GM19463 (cell line): ENCODE results near the gene DAB2IP.
"Not testable (repeated sequence)": the region's sequence is repeated elsewhere in the genome, so short reads cannot be mapped to it uniquely, and the experiment has no call there.

ENCODE experiments used
- ATAC-seq: cut with Tn5 transposase; IDR thresholded peaks from one replicate; pipeline ENCODE4 v1.9.1; 2021; ENCODE audit warnings: mild to moderate bottlenecking, moderate library complexity; ENCODE audit not compliant: unreplicated experiment

DAB2IP gene

DNA sequence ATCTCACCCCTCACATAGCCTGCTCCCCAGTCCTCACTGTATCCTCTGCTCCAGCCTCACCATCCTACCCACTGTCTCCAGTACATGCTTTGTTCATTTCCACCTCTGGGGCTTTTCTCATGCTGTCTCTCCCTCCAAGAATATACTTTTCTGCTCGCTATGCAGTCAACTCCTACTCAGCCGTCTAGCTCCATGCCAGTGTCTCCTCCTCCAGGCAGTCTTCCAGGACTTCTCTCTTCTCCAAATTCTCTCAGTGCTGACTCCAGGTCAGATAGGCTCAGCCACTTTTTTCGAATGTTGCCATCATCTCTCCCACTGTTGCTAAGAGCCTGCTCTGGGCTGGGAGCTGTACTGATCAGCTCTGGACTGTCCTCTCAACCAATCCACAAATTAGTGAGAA, 8.0 kb upstream of the DAB2IP start:
- no peak for ATAC-seq

DNA sequence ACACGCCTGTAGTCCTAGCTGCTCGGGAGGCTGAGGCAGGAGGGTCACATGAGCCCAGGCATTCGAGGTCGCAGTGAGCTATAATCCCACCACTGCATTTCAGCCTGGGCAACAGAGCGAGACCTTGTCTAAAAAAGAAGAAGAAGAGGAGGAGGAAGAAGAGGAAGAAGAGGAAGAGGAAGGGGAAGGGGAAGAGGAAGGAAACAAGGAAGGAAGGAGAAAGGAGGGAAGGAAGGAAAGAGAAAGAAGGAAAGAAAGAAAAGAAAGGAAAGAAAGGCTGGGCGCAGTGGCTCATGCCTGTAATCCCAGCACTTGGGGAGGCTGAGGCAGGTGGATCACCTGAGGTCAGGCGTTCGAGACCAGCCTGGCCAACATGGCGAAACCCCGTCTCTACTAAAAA, 7.4 kb upstream of the DAB2IP start:
- not testable (repeated sequence) for ATAC-seq

DNA sequence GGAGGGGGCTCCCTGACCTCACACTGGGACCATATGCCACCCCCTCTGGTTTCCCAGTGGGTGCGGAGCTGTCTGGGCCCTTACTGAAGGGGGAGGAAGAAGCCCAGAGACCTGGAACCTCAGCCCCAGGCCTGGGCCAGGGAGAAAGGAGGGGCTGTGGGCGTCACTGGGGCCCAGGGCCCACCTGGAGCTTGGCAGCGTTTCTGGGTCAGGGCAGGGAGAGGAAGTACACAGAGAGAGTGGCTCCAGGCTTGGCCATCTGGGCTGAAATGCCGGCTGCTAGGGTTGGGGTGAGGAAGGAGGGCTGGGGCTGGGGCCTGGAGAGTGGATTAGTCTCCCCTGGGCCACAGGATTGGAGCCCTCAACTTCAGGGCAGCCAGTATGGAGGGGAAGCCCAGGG, 6.4 kb upstream of the DAB2IP start:
- no peak for ATAC-seq

DNA sequence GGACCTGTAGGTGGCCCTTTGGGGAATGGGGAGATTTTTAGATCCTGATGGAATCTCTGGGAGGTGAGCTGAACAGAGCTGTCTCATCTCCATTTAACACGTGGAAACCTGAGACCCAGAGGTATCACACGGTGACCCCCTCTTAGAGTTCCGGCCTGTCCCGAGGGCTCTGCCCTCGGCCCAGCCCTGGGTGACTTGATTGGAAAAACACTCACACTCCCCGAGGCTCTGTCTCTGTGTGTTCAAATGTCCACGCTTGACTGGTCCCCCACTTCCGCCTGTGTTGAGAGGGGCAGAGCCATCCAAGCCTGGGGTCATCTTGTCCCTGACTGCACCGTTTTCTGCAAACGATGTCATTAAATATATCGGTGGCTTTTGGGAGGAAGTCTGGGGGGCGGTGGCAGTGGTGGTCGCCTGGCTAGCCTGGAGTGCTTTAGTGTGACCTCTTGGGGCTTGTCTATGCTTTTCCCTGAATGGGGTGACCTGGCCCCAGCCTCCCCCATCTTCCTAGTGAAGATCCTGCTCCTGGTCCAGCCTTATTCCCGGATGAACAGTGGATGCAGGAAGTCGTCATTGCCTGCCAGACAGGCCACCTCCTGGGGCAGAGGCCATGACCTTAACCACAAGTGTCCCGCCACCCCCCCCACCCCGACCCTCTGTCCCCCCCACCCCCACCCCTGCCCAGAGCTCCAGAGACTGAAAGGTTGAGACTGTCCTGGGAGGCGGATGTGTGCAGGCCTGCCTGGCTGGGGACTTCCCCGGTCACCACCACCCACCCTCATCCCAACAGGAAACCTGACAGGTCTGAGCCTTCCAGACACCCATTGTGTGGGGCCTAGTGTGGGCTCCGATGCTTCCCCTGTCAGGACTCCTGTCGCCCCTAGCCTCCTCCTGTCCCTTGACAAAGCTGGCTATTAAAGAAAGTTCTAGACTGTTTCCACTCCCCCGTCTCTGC, 5.3 kb upstream of the DAB2IP start:
- ATAC-seq: no peak

DNA sequence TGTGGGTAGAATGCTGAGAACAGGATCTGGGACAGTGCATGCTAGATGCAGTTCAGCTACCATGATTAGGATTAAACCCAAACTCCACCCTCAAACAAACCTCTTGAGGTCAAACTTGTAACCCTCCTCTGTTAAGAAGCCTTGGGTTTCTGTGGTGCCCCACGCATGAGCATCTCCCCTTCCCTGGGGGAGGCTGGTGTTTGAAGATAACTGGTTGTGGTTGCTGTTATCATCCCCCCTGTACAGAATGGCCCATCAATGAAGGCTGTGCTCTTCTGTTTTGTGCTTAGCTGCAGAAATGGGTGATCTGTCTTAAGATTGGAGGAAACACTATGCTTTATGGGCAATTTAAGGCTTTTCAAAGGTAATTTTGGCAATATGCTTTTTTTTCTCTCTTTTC, 4.4 kb upstream of the DAB2IP start:
- no peak for ATAC-seq

DNA sequence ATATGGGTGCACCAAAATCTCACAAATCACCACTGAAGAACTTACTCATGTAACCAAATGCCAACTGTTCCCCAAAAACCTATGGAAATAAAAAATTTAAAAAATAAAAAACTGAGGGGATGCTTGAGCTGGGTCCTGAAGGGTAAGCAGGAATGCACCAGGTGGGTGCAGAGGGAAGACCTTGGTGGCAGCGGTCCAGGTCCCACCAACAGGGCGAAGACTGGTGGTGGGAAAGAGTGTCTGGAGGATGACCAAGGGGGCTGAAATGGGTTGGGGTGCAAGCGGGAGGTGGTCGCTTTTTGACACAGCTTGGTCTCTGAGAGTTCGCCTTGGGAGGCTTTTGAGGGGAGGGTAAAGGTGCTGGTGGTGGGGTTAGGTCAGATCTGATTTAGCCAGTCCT, 3.3 kb upstream of the DAB2IP start:
- no peak for ATAC-seq

DNA sequence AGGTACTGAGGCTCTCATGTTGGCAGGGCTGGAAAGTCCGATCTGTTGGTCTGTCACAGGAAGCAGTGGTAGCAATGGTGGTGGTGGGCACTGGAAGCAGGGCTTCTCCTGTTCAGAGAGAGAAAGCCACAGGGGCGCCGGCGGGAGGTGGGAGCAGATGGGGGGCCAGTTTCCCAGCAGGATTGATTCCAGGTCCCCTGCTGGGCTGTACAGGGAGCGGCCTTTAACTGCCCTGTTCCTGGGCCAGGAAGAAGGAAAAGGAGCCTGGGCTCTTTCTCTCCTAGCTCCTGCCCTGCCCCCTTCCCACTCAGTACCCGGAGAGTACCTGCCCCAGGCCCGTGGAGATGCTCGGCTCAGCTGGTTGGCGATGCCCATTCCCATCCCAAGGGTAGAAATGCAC, 2.6 kb upstream of the DAB2IP start:
- ATAC-seq: no peak

DNA sequence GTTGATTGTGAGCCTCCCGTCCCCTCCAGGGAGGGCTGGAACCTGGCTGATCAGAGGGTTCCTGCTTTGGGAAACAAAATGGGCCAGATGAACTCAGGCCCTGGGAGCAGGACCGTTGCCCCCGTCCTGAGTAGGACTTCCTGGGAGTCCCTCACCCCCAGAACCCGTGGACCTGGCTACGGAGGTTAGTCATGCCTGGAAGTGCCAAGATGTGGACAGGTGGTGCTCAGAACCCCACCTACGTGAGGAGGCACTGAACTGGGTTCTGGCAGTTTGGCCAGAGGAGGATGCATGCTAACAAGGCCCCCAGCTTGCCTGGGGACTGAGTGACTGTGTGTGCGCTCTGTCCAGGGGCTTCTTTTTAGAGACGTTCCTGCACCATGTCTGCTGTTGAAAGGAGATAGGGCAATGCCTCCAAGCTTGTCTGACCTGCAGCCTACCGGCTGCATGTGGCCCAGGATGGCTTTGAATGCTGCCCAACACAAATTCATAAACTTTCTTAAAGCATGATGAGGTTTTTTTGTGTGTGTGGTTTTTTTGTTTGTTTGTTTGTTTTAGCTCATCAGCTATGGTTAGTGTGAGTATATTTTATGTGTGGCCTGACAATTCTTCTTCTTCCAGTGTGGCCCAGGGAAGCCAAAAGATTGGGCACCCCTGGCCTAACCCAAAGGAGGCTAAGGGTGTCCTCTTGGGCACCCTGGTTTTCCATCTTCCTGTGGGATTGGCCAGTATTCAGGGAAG, 1.8 kb upstream of the DAB2IP start:
- no peak for ATAC-seq

DNA sequence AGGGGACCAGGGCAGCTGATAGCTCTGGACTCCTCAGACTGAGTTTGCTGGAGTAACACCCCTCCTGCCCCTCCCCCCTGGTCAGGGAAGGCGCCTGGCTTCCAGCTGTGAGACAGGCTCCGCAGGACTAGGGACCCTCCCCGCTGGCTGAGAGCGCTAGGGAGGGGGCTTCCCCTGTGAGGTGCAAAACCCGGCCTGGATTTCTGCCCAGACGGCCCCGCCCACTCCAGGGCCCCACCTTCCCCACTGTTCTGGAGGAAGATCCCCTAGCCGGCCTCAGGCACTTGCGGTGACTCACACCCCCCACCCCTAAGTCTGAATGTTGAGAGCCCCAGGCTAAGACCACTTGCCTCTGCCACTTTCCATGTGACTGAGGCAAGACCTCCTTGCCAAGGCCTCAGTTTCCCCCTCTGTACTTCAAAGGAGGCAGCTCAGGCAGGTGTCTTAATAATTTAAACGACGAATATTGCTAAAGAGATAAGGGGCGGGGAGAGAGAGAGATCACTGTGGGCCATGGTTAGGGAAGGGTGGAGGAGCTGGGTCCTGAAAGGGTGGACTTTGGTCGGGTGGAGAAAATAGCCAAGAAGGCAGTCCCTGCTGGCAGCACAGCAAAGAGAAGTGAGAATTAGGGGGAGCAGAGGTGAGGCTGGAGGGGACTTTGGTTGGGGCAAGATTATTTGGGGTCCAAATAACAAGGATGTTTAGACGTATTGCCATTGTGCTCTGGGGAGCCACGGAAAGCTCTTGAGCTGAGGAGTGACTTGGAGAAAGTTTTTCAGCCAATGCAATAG, 1.0 kb upstream of the DAB2IP start:
- no peak for ATAC-seq

DNA sequence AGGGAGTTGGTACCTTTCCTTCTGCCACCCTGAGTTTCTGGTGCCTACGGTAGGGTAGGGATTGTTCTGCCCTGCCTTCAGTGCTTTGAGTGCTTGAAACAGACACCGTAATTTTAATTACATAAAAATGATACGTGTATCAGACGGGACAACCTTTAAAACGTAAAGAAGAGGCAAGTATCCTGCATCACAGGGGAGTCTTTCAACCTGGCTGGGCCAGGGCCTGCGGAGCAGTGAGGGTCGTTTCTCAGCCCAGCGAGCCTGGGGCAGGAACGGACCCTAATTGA, 483 bp upstream of the DAB2IP start:
- ATAC-seq: no peak

DNA sequence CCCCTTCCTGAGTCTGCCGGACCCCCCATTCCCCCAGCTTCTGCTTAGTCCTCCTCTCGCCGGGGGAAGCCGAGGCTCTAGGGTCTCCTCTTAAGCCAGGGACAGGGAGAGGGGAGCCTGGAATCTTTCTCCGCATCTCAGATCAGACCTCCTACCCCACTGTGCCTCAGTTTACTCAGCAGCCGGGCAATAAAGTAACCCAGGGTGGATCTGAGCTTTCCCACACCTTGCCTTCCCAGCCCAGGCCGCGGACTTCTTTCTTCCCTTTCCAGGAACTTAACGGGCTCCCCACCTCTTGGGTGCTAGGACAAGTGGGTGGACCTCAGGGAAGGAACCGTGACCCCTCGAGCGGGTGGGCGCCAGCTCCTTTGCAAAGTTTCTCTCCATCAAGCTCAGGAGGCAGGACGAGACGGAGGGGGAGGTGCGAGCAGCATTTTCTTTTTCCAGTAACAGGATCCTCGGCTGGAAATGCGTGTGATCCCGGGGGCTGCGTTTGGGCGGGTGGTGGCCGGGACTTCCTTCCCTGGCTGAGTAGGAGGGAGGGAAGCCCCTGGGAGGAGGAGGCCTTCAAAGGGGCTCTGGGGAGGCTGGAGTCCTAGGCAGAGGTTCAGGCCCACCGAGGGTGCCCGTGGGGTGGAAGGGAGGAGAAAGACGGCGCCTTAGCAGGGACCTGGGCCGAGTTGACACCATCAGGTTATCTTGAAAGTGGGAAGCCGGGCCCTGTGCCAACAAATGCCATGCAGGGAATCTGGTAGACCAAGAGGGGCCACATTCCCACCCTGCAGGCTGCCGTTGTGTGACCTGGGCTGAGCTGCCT, 795 bp downstream of the DAB2IP start:
- ATAC-seq: no peak

DNA sequence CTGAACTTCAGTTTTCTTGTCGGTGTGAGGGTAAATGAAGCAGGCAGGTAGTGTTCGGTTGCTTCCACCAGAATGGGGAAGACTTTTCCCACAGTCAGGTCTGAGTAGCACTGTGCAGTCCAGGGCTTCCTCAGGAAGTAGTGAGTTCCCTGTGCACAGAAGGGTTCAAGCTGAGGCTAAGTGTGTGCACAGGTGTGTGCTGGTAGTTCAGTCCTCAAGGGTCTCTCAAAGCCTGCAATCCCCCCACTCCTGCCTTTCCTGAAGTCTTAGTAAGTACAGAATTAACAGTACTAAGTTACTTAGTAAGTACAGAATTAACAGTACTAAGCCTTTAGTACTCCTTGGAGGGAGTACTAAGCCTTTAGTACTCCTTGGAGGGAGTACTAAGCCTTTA, 1.4 kb downstream of the DAB2IP start:
- ATAC-seq: no peak

DNA sequence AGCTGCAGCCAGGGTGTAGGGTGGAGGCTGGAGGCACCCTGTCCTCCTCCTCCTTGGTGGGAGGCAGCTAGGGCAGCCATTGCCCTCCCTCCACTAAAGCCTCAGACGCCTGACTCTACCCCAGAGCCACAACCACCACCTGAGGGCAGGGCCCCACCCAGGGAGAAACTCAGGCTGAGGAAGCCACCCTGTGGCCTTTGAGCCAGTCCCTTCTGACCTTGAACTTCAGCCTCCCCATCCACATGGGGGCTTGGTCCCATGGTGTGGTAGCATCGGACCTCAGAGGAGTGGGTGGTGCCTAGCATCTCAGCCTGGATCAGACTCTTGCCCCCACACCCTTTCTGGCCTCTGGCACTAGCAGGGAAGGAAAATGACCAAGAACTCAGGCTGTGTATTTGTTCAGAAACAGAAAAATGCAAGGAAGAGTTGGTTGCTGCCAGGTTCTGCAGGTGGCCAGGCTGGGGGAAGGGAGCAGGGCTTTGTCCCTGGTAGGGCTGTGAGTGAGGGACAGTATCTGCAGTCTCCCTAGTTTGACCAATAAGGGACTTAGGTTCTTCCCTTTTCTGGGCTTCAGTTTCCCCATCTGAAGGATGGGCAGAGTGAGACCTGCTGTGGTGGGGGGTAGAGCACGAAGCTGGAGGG, 3.2 kb downstream of the DAB2IP start:
- ATAC-seq: no peak

DNA sequence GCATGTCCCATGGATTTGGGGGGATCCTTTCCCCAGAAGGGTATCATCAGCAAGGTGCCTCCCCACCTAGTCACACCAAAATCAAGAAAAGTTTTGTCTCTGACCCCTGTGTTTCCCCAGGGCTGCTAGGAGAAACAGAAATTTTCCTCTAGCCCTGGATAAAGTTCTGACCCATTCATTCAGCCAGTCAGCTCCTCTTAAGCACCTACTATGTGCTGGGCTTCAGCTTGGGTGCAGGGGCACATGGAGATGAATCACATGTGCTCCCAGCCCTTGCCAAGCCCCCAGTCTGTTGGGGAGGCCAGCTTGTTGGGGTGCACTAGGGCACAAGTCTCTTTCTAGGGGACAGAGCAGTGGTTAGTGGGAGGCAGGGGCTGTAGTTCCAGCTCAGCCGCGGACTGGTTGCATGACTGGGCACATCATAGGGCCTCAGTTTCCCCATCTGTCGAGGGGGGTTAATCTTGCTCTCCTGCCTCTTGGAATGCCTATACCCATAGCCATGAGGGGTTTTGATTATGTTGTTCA, 3.9 kb downstream of the DAB2IP start:
- ATAC-seq: no peak

DNA sequence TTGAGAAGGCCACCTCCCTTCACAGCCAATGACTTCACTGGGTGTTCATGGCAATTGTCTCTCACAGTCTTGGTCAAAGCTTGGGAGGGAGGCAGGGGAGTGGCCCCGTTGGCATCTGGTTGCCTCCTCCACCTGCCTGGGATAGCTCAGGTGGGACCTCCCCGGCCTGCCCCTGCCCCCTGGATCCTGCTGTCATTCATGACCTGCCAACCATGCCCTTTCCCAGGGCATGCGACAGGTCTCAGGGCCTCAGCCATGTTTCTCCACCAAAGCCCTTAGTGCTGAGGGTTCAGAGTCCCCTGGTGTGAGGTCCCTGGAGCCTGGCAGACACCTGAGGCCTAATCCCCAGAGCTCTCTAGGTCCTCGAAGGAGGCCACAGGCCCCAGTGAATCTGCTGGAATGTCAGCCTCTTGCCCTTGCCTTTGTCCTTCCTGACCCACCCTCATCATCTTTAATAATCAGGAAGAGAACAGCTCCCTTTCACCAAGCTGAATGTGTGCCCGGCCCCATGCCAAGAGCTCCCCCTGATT, 5.6 kb downstream of the DAB2IP start:
- no peak for ATAC-seq

DNA sequence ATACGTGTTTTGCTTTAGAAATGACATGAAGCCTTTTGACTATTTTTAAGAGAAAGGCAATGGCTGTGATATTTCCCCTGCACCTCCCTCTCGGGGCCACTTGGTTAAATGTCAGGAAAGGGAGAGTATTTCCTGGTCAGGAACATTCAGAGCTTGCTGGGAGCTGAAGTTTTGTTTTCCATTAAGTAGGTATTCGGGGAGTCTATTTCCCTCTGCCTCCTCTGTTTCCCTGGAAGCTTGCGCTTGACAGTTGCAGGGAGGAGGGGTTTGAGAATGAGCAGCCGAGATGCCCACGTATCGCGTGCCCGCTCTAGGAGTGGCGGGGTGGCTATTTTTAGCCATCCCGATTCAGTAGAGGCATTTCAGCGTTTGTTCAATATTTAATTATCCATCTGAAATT, 6.7 kb downstream of the DAB2IP start:
- no peak for ATAC-seq

DNA sequence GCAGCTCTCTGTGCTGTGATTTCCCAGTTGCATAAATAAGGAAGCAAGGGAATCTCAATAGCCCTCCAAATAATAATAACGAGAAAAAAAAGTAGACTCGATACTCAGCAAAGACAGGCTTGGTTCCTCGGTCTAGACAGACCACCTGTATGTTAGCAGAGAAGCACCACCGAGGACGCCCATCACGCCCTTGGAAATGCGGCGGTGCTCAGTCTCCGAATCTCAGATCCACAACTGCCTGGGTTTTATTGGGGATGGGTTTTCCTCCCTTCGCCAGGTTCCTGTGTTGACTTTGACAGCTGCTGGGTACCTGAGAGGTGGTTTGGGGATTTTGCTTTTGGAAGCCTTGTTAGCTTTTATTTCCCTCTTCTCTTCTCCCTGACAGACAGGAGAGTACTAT, 7.2 kb downstream of the DAB2IP start:
- no peak for ATAC-seq

DNA sequence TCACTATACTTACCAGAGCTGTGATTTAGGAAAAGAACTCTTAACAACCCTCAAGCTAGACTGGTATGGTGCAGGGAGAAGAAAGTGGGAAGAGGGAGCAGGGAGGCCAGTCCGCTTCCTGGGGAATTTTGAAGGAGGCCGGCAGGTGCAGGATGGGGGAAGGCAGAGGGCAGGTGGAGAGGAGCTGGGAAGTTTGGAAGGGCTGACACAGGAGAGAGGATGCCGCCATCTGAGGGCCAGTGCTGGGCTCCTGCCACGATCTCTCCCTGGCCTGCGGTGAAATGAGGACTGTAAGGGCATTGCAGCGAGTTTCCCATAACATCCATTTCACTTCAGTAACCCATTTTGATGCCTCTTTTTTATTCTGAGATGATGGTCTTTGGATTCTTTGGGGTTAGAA, 8.9 kb downstream of the DAB2IP start:
- no peak for ATAC-seq

DNA sequence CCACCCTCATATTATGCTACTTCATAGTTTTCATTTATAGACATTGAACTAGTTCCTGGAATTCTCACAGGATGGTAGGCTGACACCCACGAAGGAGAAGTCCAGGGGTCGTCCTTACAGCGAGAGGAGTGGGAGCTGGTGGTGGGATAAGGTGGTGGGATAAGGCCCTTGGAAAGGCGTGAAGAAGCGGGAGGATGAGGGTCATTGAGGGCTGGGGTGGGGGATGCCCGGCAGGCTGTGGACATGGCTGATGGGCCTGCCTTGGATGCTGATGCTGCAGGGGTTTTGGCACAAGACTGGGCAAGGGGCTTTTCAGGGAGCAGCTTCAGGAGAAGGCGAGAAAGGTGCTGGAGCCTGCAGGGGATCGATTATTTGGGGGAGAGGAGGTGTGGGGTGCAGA, 9.4 kb downstream of the DAB2IP start:
- no peak for ATAC-seq

DNA sequence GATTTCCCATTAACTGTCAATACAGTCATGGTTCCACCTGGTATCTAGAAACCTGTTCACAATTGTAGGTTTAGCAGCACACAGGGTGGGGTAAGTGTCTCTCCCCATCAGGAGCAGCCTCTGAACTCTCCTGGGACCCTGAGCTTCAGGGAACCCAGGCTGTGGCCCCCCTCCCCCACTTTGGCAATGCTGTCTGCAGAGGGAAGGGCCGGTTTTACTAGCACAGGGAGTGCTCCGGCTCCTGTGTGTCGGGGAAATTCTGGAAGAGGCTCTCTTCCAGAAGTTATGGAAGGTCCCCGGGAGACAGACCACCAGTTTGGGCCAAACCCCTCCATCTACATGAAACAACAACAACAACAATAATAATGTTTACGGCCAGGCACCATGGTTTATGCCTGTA, 9.9 kb downstream of the DAB2IP start:
- ATAC-seq: no peak
